Anterior cingulate cortex (tissue), 58 donors: ENCODE data around the gene GK2.

ENCODE experiments used
- DNase-seq, 58 donors: peaks; one replicate each; lab custom pipeline; 2025; lab: John Stamatoyannopoulos, UW

Gene GK2

DNA sequence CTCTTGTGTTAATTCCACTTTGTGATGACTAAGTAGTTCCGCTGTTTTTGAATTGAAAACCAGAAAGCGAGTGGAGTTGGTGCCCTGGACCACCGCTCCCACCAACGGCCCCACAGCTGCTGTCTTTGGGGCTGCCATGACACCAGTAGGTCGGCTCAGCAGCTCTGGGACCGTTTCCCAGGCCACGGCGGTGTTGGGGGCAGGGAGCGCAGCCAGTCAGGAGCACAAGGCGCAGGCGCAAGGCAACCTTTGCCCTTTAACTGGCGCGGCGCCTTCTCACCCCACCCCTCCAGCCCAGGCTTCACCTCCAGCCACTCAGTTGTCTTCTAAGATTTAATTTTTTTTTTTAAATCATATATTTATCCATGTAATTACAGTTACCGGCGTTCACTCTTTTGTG is at the start of gene GK2:
TSS of gene GK2 (minus strand) at position 166 of the 400 bp plus-strand sequence. CDS start at position 138, 28 bp downstream.
- no peak for DNase-seq

DNA sequence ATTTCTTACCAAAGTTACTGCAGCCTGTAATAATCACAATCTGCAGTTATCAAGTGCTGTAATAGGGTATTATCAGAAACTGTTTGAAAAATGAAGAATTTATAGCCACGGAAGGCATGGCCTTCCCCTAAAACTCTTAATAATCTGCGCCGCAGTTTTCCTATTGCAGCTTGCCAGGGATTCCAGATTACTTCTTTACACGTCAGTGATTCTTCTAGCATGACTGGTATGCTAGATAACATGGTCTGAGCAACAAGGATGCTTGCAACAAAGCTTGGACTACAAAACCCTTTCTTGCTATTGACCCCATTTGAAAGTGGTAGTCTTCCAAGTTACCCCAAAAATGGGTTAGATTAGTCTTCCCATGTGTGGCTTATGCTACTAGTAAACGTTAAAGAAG is 47.2 kb upstream of the GK2 start:
- DNase-seq = no peak

DNA sequence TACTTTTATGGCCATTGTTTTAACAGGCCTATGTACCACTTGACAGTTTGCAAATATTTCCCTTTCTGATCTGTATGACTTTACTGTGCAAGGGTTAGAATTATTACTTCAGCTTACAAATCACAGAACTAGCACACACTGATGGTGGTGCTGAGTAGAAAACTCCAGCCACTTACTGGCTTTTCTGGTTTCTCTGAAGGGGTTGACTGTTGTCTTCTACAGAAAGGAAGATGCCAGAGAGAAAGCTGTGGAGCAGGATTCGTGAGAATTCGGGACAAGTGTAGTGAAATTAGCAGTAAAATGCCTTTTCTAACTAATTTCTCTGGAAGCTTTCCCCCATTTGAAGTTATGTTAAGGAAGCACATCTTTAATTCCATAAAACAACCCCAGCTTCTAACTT is 46.6 kb upstream of the GK2 start:
- DNase-seq = no peak

DNA sequence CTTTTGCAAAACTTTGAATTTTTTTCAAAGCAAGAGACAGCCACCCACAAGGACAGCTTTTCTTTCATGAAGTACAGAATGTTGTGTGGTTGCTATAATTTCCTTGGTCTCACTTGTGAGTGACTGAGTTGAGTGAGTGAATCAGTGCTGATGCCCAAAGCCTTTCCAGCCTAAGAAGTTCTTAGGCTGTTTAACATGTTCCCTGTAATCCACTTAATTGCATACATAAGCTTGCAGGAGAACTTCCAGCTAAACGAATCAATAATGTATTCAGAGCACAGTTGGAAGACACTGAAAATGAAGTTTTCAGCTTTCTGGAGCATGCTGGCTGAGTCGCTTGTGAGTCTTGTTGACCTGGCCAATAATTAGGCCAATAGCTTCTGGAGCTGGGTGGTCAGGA is 42.0 kb upstream of the GK2 start:
- DNase-seq = peak in 2 of 58 donors; percentile 0 to 31

DNA sequence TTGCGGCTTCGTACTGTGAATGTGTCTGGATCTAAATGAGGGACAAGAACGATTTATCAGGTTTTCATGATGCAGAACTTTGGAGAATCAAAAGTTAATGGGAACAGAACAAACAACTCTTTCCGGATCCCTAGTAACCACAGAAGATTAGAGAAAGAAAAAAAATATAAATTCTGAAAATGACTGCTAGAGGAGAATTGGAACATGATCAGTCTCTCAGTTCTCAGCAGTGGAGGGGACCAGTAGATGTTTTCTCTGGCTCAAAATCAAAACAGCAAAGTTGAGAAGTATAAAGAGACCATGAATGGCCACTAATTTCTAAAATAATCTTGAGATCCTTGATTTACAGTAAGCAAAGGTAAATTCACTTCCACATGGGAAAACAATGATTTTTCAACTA is 38.1 kb upstream of the GK2 start:
- no peak for DNase-seq

DNA sequence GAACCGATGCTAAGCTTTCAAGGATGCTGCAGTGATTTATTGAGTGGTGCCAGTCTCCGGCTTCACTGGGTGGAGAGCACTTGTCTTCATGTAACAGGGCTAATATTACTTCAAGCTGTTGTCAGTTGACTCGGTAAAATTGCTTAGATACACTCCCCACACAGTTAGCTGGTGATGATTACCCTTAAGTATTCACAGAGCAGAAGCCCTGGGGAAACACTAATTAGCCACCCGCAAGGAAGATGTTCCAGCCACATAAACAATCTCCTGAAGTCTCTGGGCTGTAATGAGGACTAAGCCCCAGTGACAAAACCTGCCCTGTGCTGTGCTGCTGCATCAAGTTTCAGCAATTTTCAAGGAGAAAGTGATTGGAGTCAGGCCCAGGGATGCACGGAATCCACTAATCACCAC is 37.3 kb upstream of the GK2 start:
- DNase-seq = no peak

DNA sequence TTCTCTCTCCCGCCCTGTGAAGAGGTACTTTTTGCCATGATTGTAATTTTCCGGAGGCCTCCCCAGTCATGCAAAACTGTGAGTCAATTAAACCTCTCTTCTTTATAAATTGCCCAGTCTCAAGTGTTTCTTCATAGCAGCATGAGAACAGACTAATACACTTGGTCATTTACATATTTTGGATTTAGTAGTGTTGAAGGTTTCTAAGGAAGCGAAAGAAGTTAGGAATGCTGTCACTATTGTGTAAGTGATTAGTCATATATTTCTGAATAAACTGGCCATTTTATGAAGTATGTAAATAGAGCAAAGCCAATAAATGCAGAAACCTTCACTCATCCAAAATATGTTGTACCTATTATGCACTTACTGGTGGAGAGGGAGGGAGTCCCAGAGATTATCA is 34.4 kb upstream of the GK2 start:
- DNase-seq = no peak

DNA sequence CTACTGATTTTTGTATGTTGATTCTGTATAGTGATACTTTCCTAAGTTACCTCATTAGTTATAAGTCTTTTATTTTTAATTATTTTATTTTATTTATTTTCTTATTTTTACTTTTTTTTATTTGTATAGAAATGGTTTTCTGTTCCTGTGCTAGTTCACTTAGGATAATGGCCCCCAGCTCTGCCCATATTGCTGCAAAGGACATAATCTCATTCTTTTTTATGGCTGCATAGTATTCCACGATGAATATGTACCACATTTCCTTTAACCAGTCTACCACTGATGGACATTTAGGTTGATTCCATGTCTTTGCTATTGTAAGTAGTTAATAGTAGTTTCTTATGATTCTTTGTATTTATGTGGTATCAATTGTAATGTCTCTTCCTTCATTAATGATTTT is 31.5 kb upstream of the GK2 start:
- no peak for DNase-seq

DNA sequence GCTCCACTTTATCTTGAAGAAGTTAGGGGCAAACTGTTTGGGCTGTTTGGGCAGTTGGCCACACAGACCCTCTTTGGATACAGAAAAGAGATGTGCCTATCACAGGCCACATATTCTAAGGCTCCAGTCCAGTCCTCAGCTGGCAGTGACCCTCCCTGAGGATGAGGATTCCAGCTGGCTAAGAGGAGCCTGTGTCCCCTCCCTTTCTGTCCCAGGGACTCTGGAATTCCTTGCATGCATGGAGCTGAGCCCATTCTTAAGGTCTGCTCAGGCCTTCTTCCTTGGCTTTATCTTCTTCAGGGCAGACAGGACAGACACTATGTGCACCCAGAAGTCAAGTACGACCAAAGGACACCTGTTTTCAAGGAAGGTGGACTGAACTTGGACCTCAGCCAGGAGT is 23.8 kb upstream of the GK2 start:
- no peak for DNase-seq

DNA sequence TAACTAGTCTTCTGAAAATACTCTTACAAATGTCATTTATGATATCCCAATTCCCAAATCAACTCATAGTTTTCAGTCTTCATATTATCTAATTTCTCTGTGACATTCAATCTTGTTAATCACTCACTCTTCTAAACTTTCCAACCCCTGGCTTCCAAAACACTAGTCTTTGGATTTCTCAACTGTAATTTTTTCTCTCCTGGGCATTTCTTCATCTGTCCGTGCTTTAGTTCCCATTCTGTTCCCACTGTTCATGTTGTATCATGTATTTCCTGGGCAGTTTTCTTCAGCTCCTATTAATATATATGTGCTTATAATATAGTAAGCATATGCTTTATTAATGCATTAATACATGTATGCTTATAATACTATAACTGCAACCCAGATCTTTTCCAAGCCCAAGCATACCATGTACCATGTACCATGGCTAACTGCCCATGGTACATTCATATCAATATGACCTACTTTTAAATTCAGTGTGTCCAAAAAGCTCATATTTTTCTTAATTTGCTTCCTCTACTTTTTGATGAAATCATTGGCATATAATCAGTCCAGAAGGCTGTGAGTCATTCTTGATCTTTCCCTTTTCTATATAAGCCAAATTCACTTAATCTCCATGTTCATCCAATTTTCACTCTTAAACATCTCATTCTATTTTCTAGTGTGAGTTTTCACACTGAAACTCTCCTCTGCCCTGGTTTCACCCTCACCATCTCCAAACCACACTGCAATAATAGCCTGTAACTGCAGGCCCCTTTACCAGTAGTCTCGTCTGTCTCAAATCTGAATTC is 21.3 kb upstream of the GK2 start:
- no peak for DNase-seq

DNA sequence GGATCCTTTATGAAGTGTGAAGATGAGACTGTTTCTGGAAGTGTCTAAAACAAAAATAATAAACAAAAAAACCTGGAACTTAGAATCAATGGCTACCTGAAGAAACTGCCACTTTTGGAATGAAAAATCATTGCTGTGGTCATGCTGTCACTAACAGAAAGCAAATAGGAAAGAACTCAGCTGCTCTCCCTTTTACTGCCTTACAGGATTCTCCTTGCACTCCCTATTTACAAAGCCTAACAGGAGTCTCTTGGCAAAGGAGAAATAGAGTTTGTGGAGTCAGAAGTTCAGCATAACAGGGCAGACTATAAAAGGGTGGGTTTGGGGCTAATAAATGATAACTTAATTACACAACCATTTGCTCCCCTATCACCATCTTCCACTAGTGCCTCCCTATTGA is 19.0 kb upstream of the GK2 start:
- DNase-seq = no peak

DNA sequence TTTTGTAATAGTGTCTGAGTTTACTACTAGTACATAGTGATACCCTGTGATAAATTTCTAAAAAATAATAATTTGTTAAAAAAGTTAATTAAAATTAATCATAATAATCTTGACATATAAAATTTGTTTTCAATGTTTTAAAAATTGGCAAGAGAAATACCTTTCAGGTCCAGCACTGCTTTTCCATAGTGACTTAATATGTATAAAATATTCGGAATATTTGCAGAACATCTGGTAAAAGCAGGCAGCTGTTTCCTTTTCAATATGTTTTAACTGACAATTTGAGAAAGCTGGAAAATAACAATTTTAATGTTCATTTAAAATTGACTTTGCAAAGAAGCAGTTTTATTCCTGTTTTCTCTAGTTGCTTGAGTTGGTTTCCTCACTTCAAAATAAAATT is 17.6 kb upstream of the GK2 start:
- no peak for DNase-seq

DNA sequence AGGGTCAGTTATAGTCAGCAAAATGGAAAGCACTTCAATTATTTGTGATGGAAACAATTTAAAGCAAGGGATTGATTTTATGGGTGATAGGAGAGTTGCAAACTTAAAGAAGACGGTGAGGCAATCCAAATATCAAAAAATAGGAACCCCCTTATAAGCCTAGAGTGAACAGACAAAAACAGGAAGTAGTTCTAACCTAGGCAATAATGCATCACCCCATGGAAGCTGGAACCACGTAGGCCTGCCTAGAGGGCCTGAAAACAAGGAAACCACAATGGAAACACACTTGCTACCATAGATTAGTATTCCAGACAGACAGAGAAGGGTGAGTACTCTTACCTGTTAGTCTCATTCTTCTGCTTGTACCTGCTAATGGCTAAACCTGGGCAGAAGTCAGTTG is 13.5 kb upstream of the GK2 start:
- DNase-seq = no peak

DNA sequence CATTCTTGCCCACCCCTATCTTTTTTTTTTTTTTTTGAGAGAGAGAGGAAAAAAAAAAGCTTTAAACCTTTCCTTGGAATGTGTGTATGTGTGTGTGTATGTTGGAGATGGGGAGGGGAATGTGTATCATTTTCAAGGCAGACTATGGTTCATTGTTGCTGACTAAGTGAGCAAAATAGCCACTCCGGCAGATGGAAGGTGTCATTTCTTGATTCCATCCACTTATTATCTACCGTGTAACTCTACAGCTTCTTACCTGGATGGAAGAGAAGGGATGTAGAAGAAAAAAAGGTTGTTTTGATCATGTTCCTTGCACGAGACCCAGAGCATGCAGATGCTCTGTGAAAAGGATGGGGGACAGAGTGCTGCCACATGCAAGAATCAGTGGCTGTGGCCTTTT is 5.9 kb upstream of the GK2 start:
- DNase-seq = no peak

DNA sequence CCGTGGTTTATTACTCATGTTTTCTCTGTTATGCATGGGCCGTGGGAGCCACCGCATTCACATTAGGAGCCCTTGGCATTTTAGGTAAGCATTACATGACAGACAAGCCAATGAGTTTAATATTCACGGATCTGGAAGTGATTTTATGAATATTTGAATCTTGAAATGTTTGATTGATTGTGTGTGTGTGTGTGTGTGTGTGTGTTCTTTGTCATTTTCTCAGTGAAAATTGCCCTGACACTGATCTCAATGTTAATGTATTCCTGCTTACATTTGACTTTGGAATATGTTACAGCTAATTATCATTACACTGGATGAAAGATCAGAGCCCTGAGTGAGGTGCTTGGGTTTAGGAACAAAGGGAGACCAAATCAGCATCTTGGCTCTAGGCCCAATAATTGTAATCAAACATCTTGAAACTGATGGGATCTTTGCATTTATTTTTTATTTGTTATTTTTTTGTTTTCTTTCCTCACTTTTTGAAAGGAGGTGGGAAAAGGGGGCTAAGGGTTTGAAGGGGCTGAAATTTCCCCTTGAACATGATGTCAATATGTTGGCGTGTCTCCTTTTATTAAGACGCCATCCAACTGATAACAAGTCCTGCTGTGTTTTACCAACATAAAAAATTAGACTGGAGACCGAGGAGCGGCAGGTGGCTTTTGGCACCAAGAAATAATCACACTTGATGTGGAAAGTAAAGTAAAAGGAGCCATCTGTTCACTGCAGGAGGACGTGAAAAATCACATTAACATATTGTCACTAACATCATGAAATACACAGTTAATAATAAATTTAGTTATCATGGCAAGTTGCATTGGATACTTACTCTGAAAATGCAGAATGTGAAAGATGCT is 5.2 kb upstream of the GK2 start:
- no peak for DNase-seq

DNA sequence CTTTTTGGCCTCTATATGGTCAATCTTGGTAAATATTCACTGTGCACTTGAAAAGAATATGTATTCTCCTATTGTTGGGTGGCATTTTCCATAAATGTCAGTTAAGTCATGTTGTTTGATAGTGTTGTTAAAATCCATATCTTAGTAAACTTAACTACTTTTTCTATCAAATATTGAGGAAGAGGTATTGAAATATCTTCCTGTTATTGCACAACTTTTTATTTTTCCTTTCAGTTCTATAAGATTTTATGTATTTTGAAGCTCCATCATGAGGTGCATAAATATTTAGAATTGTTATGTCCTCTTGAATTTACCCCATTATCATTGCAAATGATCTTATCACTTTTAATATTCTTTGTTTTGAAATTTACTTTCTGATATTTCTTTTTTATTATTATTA is 3.4 kb downstream of the GK2 start:
- no peak for DNase-seq

DNA sequence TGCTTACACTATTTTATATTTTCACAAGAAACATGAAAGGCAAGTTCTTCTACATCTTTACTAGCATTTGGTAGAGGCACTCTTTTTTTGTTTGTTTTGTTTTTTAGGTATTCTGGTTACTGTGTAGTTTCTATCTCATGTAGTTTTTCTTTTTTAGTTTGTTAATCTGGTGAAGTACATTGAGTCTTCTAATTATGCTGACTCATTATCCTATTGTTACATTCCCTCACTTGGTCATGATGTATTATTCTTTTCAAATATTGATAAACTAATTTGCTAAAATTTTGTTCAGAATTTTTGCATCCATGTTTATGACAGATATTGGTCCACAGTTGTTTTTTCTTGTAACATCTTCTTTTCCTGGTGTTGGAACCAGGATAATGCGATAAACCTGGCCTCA is 4.7 kb downstream of the GK2 start:
- DNase-seq = no peak

DNA sequence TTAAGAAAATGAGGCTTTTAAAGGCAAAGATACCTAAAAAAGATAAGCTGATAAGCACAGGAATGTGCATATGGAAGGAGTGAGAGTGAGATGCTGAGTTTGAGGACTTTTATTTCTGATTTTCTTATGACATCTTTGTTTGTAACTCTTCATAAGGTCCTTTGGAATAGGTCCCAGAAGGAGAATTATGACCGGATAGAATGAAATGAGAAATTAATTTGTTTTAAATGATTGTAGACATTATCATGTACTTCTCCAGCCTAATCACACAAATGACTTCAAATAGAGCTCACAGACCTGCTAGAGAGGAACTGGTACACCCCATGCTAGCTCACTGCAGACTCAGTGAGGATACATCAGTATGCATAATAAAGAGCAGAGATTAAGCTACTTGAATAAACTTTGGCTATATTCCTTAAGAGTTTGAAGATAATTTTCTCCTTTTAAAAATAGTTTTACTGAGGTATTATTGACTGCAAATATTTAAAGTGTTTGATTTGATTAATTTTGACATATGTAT is 5.6 kb downstream of the GK2 start:
- DNase-seq = no peak

DNA sequence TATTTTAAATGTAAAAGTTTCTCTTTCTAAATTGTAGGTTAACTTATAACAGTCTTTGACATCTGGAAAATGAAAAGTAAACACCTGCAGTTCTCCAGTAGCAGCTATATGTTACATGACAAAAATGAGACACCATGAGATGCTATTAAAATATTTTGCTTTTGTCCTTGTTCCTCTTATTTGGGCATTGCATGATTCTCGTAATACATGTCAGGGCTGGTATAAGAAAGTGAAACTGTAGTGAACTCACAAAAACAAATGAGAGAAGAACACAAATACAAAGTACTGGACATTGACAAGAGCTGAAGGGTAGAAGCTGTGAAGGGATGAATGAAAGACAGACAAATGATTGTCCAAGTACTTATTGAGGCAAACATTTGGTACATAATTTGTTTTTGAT is 9.0 kb downstream of the GK2 start:
- DNase-seq = no peak

DNA sequence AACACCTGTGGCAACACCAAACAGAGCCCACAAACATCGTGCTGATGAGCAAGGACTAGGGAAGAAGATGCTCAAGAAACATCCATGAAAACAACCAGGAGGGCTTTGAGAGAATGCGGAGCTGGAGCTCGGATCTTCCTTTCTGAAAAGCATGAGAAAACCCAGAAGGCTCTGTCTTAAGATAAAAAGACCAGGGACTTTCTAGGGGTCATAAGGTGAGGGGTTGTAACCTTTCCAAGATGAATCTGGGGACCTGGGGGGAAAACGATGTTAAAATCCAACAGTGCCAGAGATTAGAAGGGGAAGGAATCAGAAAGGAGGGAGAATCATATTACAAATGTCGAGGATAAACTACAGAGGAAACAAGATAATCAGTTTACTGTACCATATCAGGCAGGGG is 10.1 kb downstream of the GK2 start:
- DNase-seq = no peak

DNA sequence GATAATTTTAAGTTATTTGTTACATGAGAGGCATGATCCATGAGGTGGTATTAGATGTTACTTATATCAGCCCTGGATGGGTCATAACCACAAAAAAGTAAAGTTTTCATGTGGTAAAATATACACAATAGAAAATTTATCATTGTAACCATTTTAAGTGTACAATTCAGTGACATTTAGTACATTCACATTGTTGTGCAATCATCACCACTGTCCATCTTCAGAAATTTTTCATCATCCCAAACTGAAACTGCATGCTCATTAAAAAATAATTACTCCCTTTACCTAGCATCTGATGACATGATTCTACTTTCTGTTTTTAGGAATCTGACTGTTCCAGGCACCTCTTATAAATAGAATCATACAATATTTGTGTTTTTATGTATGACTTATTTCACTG is 11.2 kb downstream of the GK2 start:
- no peak for DNase-seq

DNA sequence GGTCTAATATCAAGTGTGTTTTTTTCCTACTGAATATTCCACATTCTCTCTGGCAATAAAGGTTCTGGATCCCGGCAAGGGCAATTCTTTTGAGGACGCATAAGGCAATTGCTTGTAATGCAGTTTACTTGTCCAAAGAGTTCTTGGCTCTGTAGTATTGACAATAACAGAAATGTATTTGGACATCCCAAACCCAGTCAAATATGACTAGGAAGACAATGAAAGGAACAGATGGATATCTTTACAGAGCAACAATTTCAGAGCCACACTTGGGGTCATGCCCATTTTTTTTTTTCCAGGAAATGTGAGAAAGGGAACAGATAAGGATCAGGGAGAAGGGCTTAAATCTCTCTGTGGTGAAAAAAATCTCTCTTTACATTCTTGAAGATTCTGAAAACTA is 12.2 kb downstream of the GK2 start:
- no peak for DNase-seq
